Left lobe of liver (tissue), 2 donors: ENCODE results near the gene OMP. TPM values are rescaled to one million over a fixed set of nuclear protein-coding genes. Genes with fewer than 3 reads are reported as not detected.

Source experiments
- ATAC-seq: fragments of 200-7000 bp; cut with Tn5 transposase; one replicate; pipeline ENCODE4 v1.9.1; 2020; ENCODE audit warnings: mild to moderate bottlenecking, moderate library complexity
- DNase-seq: peaks from one replicate; pipeline ENCODE4 v3.0.0-alpha.2; 2020; ENCODE audit warnings: low spot score
- total RNA-seq: library from RNA; stranded (reverse); gene quantifications from one replicate; pipeline ENCODE4 v1.2.1, GENCODE V29; 2021
- donor health status: DM: no; HTN: no; CAD: no; lungs with moderate emphysema.
- donor health status: DM: no; HTN: yes; CAD: no.

The OMP gene
- total RNA-seq, 1 donor from 2014 or later: 3.4 TPM

DNA sequence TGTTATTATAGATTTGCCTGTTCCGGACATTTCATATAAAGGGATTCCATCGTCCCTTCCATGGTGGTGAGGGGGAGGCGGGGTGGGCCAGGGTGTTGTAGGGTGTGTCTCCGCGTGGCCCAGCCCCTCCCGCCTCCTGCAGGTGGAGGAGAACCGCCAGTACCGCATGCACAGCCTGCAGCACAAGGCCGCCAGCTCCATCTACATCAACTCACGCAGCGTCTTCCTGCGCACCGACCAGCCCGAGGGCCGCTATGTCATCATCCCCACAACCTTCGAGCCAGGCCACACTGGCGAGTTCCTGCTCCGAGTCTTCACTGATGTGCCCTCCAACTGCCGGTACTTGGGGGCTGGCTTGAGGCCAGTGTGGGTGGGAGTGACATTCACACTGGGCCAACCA, 17.9 kb downstream of the OMP start:
- ATAC-seq: no peak
- DNase-seq: no peak

DNA sequence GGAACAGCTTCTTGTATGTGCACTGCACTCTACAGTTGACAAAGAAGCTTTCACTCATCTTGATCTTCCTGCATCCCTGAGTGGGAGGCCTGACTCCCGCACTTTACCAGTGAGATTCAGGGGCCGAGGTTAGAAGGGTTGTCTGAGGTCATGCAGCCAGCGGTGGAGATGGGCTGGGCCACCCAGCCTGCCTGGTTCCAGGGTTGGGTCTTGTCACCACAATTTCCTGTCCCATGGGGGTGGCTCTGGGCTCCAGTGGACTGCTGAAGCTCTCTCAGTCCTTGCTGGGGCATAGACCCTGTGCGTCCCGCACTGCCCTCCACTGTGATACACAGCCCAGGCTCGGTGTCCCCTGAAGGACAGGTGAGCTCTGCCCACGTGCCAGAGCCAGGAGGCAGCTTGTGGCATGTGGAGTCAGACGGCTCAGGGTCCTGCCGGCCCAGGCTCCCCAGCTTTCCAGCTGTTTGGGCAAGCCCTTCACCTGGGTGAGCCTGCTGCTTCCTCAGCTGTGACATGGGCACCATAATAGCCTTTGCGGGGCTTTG, 18.5 kb downstream of the OMP start:
- no peak for DNase-seq

DNA sequence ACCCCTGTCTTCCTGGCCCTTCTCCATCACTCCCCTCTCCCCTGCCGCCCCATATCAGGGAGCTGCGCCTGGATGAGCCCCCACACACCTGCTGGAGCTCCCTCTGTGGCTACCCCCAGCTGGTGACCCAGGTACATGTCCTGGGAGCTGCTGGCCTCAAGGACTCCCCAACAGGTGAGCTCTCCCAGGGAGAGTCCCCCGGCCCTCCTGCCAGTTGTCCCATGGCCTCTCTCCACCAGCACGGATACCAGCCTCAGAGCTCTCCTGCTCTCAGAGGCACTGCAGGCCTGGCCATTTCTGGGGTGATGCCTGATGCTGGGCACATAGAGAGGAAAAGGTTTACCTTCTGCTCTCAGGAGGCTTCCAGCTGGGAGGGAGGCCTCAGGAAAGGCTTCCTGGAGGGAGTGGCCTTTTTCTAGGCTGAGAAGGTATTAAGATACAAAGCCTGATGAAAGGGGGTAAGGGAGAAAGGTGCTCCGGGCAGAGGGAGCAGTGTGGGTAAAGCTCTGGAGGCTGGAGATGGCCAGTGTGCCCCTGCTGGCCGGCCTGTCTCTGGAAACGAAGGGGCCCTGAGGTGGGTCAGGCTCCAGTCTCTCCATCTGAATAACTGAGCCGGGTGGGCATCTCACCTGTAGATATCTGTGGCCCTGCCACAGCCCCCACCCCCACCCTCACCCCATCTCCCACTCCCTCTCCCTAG, 19.4 kb downstream of the OMP start:
- DNase-seq (no peak), ATAC-seq (no peak)

More for the DNA sequence above, 18.5 kb downstream of the OMP start:
- ATAC-seq: no peak

DNA sequence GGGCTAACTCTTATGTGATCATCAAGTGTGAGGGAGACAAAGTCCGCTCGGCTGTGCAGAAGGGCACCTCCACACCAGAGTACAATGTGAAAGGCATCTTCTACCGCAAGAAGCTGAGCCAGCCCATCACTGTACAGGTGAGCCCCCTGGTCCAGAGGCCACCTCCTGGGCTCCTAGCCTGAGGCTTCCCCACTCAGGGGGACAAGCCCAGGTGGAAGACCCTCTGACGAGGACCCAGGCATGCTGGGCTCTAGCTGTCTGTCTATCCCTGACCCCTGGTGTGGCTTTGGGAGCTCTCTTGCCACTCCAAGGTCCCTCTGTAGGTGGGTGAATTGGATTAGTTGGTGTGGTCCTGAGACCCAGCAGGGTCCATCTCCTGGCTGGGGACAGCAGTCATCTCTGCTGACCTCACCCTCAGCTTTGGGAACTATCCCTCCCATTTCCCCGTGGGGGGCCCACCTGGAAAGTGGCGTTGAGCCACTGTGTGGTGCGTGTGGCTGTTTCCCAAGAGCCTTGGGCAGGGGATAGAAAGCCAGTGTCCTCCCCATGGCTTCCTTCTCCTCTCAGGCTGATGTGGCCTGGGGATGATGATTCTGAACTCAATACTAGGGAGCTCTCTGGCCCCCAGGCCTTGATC, 20.1 kb downstream of the OMP start:
- ATAC-seq (no peak), DNase-seq (no peak)

DNA sequence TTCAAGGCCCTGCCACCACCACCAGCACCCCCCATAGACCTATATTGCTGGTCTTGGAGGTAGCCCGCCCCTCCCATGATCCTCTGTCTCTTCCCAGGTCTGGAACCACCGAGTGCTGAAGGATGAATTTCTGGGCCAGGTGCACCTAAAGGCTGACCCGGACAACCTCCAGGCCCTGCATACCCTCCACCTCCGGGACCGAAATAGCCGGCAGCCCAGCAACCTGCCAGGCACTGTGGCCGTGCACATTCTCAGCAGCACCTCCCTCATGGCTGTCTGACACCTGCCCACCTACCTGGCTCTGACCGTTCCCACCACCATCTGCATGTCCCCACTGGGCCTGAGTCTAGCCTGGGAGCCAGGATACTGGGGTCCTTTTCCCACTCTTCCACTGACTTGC, 21.0 kb downstream of the OMP start:
- DNase-seq (no peak), ATAC-seq (no peak)

DNA sequence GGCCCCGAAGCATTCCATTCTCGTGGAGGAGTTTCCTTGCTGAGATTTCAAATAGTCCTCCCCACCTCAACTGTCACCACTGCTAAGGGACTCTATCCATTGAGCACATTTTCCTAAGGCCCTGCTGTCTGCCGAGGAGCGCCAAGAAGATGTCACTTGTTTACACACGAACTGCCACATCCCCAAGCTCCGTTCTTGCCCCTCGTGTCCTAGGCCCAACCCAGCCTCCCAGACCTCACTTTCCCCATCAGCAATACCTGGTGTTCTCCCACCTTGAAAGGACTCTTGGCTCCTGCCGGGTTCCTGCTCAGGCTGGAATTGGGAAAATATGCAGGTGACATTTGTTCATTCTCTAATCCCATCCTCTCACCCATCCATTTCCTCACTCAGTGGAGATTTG, 21.4 kb downstream of the OMP start:
- ATAC-seq: no peak
- no peak for DNase-seq

DNA sequence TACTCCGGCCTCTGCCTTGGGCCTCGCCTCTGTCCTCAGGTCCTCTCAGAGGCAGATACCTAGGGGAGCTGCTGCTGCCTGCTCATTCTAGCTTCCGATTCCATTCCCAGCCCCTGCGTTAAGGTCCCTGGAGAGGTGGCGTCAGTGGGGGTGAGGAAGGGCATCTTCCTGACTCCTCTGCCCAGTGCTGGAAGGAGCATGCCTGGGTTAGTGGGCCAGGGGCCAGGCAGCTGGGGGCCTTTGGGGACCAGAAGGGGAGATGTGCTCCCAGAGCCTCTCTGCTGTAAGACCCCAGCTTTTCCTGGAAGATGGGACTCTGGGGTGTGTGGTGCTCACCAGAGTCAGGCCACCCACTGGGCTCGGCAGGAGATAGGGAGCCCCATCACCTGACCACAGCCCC, 21.8 kb downstream of the OMP start:
- DNase-seq (no peak), ATAC-seq (no peak)

DNA sequence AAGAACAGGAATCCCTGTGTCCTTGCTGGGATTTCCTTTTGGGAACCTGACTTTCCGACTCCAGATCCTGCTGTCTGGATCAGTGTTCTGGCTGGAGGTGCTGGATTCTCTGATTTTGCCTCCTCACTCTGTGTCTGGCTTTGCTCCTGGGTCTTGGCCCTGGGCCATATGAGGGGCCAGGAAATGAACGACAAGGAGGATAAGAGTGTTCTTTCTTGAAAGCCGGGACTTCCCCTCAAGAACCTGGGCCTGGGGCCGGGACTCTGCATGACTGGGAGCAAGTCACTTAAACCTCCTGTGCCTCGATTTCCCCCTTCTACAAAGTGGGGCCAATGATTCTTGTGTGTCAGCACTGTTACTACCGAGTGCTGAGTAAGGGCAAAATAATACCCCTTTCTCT, 22.6 kb downstream of the OMP start:
- DNase-seq: no peak
- no peak for ATAC-seq

DNA sequence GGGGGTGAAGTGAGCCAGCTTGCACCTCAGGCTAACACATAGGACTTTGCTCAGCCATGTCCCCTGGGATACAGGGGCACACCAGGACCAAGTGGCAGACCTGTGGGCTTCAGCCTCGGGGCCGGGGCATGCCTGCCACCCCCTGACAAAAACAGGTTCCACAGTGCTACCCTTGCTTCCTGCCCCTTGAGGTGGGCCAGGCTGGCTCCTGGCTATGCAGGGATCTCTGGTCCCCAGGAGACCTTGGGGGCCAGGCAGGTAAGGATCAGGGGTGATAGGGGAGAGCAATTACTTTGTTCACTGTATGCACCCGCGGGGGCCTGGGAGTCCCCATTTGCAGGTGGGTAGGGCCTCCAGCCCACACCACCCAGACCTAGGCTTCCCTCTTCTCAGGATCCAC, 23.1 kb downstream of the OMP start:
- ATAC-seq (no peak), DNase-seq (no peak)

DNA sequence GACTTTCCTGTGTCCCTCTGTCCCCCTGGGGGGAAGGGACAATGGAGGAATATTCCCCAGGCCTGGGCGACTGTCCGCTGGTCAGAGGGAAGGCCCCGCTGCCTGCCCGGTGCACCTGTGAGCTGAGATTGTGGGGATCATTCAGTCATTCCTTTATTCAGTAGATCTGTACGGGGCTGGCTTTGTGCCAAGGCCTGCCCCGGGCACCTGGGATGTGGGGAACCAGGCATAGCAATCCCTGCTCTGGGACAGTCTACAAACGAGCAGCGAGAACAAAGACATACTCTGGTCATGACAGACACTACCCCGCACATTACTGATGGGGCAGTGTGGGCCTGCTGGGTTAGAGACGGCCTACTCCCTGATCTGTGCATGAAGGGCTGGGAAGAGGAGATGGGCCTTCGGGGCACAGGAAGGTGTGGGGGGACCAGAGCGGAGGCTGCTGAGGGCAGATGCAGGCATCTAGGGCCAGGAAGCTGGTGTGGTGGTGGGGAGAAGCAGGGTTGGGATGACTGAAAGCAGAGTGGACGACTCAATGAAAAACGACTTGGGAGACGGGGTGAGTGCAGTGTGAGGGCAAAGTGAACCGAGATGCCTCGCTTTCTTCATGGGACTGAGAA, 23.6 kb downstream of the OMP start:
- ATAC-seq: no peak
- DNase-seq: no peak

DNA sequence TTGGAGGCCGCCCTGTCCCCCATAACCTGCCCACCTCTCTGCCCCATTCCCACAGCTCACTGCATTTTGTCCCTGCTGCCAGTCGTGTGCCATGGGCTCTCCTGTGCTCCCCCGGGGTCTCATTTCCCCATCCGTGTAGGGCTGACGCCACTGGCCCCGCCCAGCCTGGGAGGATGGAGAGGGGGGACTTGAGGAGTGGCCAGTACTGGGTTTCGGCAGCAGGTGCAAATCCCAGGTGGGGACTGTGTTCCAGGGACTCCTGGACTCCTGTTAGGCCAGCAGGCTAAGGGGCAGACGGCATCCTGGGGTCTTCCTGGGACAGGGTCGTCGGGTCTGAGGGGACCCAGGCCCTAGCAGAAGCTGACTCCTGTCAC, 24.2 kb downstream of the OMP start:
- DNase-seq: no peak
- peak; percentile 1 for ATAC-seq

DNA sequence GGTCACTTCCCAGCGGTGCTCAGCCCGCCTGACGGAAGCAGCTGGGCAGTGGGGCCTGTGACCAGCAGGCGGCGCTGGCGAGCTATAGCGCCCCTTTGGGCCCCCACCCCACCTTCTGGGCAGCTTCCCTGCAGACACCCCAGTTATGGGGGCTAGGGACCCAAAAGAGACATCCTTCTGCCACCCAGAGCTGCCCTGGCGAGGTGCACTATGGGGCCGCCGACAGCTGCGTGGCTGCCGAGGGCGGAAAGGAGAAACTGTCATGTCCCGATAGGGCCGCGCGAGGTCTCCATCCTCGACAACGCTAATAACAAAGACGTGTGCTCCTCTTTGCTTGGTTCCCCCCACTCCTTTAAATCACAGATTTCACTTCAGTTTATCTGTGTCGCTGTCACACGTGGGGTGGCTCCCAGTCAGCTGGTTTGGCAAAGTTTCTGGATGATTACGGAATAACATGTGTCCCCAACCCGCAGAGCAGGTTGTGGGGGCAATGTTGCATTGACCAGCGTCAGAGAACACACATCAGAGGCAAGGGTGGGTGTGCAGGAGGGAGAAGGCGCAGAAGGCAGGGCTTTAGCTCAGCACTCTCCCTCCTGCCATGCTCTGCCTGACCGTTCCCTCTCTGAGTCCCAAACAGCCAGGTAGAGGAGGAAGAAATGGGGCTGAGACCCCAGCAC, 24.7 kb downstream of the OMP start:
- DNase-seq: peak; percentile 75
- ATAC-seq: peak; percentile 58

DNA sequence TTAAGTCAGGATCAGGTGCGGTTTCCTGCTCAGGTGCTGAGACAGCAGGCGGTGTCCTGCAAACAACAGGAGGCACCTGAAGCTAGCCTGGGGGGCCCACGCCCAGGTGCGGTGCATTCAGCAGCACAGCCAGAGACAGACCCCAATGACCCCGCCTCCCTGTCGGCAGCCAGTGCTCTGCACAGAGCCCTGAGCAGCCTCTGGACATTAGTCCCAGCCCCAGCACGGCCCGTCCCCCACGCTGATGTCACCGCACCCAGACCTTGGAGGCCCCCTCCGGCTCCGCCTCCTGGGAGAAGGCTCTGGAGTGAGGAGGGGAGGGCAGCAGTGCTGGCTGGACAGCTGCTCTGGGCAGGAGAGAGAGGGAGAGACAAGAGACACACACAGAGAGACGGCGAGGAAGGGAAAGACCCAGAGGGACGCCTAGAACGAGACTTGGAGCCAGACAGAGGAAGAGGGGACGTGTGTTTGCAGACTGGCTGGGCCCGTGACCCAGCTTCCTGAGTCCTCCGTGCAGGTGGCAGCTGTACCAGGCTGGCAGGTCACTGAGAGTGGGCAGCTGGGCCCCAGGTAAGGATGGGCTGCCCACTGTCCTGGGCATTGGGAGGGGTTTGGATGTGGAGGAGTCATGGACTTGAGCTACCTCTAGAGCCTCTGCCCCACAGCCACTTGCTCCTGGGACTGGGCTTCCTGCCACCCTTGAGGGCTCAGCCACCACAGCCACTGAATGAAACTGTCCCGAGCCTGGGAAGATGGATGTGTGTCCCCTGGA, 25.5 kb downstream of the OMP start, which contains the start of gene MYO7A:
MYO7A (plus strand) TSS at position 327 of the 772 bp plus-strand sequence. CDS start 2,389 bp downstream, outside the sequence.
- DNase-seq (peak; percentile 94), ATAC-seq (peak; percentile 74)

DNA sequence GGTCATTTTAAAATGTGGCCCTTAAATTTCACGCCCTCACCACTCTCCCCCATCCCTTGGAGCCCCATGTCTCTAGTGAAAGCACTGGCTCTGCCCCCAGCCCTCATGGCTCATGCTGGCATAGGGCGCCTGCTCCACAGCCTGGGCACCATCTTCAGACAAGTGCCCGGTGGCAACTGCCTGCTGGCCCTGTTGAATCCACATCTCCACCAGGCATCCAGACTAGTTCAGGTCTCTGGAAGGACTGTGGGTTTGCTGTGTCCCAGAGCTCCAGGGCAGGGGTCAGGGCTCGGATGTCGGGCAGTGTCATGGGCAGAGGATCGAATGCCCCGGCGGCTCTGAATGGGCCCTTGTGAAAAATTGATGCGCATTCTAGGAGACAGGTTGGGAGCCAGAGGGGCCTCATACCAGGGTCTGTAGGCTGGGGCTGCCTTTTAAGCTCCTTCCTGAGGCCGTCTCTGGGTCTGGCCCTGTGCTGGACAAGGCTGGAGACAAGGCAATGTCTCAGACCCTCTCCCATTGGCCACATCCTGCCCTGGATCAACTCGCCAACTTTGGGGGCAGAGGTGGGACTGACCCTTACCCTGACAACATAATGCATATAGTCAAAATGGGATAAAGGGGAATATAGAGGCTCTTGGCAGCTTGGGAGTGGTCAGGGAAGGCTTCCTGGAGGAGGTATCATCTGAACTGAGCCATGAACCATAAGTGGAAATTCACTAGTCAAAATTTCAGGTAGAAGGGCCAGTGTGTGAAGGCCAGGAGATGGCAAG, 26.6 kb downstream of the OMP start:
- ATAC-seq: no peak
- DNase-seq: no peak

DNA sequence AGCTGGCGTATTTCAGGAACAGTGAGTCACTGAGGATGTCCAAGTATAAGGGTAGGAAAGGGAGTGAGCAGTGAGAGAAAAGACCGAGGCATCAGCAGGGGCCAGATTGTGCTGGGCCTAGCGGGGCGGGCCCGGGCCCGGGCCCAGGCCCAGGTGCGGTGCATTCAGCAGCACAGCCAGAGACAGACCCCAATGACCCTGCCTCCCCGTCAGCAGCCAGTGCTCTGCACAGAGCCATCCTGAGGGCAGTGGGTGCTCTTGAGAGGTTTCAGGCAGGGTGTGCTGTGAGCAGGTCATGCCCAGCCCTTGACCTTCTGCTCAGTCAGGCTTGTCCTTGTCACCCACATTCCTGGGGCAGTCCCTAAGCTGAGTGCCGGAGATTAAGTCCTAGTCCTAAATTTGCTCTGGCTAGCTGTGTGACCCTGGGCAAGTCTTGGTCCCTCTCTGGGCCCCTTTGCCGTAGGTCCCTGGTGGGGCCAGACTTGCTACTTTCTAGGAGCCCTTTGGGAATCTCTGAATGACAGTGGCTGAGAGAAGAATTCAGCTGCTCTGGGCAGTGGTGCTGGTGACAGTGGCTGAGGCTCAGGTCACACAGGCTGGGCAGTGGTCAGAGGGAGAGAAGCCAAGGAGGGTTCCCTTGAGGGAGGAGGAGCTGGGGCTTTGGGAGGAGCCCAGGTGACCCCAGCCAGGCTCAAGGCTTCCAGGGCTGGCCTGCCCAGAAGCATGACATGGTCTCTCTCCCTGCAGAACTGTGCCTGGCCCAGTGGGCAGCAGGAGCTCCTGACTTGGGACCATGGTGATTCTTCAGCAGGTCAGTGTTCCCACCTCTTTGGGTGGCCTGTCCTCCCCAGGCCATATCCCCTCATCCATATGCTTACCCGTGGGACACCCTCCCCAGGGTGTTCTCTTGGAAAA, 27.5 kb downstream of the OMP start:
- no peak for DNase-seq
- peak; percentile 6 for ATAC-seq

DNA sequence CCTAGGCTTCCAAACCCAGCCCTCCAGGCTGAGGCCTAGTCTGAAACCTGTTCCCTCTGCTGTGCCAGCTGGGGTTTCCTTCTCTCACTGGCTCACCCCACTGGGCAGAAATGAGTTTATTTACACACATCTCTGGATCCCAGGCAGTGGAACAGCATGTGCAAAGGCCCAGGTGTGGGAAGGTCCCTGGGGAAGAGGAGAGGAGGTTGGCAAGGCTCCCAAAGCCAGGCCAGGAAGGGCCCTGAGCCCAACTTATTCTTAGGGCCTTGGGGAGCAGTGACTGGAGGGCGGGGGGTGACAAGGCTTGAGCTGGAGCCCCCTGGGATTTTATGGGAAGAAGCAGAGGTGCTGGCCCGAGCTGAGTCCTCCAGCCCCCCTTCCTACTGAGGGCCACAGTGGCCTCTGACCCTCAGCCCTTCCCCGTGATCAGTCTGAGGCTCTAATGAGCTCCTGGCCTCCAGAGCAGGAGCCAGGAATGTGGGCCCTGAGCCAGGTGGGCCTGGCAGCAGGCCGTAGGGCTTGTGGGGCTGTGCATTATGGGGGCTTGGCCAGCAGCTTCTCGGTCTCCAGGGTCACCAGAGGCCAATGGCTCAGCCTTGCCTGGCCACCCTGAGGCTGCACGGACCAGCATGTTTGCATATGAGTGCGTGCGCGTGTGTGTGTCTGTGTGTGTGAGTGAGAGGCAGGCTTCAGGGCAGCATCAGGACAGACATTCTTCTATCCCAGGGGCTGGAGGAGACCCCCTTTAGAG, 28.3 kb downstream of the OMP start:
- DNase-seq (peak; percentile 97), ATAC-seq (peak; percentile 60)

DNA sequence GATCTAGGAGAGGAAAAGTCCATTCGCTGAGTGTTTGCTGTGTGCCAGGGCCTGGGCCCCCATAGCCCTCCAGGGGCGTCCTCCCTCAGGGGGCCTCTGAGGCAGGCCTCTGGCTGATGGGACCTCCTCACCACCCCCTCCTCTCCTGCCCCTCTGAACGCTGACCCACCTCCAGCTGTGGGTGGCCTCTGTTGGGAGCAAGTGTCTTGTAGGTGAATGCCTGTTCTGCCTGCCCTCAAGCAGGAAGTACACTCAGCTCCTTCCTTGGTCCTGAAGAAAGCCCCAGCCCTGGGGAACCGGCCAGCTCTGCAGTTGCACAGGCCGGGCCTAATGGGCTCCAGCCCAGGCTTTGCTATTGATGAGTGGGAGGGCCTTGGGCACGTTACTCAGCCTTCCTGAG, 28.9 kb downstream of the OMP start:
- DNase-seq (no peak), ATAC-seq (no peak)

DNA sequence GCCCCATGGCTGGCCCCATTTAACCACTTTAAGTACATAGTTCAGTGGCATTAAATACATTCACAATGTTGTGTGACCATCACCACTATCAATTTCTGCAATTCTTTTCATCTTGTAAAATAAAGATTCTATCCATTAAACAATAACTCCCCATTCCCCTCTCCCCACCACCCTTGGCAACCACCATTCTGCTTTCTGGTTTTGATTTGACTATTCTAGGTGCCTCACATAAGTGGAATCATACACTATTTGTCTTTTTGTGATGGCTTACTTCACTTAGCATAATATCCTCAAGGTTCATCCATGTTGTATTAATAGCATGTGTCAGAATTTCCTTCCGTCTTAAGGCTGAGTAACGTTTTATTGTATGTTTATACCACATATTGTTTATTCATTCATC, 32.4 kb downstream of the OMP start:
- ATAC-seq (no peak), DNase-seq (no peak)
